ENCODE measurements around the gene CYS1.

The CYS1 gene

DNA sequence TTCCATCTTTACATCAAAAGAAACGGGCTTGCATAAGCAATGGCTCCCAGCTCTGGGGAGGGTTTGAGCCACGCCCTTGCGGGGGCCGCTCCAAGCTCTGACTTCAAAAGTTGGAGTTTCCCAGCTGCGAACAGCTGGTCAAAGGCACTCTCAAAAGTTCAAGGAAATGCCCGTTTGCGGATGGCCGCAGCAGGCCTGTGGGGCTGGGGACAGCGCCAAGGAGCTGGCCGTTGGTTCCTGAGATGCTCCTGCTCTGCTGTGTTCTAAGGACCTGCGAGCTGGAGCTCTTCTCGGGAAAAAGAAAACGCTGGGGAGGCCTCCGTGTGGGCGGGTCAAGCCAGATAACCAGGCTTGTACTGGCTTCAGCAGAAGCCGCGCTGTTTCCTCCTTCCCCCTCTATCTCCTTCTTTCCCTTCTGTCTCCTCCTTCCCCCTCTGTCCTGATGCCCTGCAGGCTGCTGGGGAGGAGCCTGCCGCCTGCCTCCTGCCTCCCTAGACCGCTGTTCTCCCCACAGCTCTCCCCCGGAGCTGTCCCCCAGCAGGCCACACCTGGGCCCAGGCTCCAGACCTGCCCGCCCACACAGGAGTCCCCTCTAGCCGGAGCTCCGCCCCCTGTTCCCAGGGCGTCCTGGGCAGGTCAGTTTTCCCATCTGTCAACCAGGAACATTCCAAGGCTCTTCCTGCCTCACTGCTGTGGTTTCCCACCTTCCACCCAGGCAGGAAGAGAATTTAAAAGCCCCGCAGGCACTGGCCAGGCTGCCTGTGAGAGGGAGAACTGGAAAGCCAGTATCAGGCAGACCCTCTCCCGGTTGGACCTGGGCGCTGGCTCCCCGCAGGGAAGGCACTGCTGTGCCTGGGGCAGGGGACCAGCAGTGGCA, 22.7 kb downstream of the CYS1 start:
- DNase-seq (ENCODE audit: insufficient read length, low spot score) (peak; percentile 77), FAIRE-seq (peak; percentile 20)
- TF ChIP-seq POLR2A (IDR thresholded peaks at IDR 0.05; ENCODE audit: low read depth, low read length): no peak

DNA sequence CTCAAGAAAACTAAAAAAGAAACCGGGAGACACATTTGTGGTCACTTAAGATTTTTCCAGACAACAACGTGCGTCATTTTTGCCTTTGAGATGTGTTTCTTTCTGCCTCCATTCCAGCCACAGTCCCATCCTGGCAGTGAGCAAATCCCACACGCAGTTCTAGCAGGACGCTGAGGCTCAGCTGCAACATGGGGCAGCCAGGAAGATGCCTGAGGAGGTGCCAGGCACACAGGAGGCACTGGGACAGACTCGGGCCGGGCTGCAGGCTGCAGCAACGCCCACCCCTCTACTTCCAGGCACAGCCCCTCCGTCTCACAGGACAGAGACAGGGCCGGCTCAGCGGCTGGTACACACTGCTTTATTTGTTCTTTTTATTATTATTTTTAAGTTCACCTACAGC, 23.8 kb downstream of the CYS1 start:
- no peak for TF ChIP-seq POLR2A (IDR thresholded peaks at IDR 0.05; ENCODE audit: low read depth, low read length)
- DNase-seq (ENCODE audit: insufficient read length, low spot score) (no peak), FAIRE-seq (no peak)

DNA sequence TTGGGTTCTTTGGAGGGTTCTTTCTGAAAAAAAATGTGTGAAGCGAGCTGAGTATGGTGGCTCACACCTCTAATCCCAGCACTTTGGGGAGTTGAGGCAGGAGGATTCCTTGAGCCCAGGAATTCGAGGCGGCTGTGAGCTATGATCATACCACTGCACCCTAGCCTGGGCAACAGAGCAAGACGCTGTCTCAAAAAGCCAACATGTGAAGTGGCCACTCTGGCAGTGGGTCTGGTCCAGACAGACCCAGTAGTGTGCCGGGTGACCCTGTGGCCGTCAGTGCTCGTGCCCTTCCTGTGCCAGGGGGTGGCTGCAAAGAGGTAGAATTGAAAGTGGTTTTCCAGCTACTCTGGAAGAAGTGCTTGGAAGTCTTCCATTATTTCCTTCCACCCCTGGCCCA, 25.2 kb downstream of the CYS1 start:
- no peak for TF ChIP-seq POLR2A (IDR thresholded peaks at IDR 0.05; ENCODE audit: low read depth, low read length)
- no peak for FAIRE-seq
- DNase-seq (ENCODE audit: insufficient read length, low spot score): no peak

DNA sequence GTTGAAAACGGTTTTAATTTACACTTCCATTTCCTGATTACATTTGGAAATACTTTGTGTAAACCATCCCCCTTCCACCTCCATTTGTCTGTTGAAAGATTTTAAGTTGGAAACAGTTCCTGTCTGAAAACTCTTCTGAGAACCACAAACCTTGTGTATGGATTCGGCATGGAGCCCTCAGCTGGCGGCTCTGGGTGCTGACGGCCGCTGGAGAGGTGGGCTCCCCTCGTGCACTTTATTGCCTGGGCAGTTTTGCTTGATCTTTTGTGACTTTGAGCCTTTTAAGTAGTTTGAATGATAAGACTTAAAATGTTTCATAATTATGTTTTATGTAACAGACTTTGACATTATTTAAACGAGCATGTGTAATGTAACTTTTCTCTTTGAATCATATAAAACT, 25.8 kb downstream of the CYS1 start:
- no peak for FAIRE-seq
- no peak for DNase-seq (ENCODE audit: insufficient read length, low spot score)

DNA sequence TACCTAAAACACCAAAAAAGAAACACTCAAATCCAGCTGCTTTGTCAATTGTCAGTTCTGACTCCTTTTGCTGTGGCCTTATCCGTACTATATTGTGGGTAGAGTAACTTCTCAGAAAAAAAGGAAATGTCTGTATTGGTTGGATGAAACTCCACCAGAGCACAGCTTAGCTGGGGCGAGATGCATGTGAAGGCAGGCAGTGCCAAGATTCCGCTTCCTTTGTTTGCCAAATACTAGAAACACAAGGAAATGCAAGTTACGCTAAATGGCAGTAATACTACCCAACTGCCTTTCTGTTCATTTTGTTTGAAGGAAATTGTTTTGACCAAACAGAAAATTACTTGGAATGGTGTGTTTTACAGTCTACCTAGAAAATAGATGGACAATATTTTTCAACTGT, 26.9 kb downstream of the CYS1 start:
- no peak for TF ChIP-seq POLR2A (IDR thresholded peaks at IDR 0.05; ENCODE audit: low read depth, low read length)
- FAIRE-seq: no peak
- no peak for DNase-seq (ENCODE audit: insufficient read length, low spot score)

More for the DNA sequence above, 25.8 kb downstream of the CYS1 start:
- no peak for TF ChIP-seq POLR2A (IDR thresholded peaks at IDR 0.05; ENCODE audit: low read depth, low read length)

DNA sequence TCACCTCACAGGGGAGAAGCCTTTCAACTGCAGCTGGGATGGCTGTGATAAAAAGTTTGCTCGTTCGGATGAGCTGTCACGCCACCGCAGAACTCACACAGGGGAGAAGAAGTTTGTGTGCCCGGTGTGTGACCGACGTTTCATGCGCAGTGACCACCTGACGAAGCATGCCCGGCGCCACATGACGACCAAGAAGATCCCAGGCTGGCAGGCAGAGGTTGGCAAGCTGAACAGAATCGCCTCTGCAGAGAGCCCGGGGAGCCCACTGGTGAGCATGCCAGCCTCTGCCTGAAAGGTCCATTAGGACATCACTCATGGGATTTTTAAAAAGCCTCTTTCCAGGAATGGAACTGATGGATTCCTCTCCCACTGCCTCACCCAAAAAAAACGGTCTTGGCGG, 28.0 kb downstream of the CYS1 start:
- FAIRE-seq (no peak), DNase-seq (ENCODE audit: insufficient read length, low spot score) (no peak)
- no peak for TF ChIP-seq POLR2A (IDR thresholded peaks at IDR 0.05; ENCODE audit: low read depth, low read length)

DNA sequence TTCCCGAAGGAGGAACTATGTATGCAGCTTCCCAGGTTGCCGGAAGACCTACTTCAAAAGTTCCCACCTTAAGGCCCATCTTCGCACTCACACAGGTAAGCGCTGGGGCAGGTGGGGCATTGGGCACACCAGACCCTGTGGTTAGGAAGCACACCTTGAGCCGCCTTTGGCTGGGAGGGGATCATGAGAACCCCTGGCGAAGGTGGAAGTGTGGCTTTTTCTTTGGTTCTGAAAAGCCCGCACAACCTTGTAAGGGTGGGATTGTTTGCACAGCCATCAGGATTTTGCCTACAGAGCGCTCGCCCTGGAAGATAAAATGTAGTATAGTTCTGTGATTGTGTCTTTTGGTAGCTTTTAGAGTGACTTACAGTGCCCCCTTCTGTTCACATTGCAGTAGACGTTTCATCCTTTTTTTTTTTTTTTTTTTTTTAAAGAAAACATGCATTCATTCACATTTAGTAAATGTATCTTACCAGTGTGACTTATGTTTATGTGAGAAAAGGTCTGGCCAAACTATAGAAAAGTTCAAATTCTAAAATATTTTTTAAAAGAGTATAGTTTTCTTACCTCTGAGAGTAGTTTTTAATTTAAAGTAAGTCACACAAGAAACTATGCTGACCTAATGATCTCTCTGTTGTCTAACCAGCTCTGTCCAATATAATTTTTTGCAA, 31.6 kb downstream of the CYS1 start:
- no peak for TF ChIP-seq POLR2A (IDR thresholded peaks at IDR 0.05; ENCODE audit: low read depth, low read length)
- no peak for FAIRE-seq
- peak; percentile 68 for DNase-seq (ENCODE audit: insufficient read length, low spot score)

DNA sequence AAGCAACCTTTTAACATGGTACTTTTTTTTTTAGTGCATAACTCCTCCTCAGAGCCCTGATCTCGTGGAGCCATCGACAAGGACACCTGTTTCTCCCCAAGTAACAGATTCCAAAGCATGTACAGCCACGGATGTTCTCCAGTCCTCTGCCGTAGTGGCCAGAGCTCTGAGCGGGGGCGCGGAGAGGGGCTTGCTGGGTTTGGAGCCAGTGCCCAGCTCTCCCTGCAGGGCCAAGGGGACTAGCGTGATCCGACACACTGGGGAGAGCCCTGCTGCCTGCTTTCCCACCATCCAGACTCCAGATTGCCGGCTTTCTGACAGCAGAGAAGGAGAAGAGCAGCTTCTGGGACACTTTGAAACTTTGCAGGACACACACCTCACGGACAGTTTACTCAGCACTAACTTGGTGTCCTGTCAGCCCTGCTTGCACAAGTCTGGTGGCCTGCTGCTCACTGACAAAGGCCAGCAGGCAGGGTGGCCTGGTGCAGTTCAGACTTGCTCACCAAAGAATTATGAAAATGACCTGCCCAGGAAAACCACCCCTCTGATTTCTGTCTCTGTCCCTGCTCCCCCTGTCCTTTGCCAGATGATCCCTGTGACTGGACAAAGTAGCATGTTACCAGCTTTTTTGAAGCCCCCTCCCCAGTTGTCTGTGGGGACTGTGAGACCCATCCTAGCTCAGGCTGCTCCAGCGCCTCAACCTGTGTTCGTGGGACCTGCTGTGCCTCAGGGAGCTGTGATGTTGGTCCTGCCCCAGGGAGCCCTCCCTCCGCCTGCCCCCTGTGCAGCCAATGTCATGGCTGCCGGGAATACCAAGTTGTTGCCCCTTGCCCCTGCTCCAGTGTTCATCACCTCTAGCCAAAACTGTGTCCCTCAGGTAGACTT, 32.4 kb downstream of the CYS1 start:
- no peak for TF ChIP-seq POLR2A (IDR thresholded peaks at IDR 0.05; ENCODE audit: low read depth, low read length)
- FAIRE-seq (no peak), DNase-seq (ENCODE audit: insufficient read length, low spot score) (no peak)

DNA sequence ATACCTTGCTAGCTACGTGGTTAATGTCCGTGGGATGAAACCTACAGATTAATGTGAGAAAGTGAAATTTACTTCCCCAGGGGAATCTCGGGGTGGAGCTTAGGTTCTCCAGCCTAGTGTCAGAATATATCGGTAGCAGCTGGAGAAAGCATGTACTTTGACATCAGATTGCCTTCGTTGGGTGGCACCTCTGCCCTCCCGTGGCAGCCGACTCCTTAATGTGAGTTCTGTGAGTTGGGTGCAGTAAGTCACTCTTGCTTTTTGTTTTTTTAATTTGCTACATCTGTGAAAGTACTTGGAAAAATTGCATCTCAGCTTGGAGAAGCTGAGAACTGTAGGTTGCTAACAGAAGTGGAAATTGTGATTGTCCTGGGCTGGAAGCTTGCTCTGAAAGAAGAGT, 33.3 kb downstream of the CYS1 start:
- TF ChIP-seq POLR2A (IDR thresholded peaks at IDR 0.05; ENCODE audit: low read depth, low read length): no peak
- no peak for DNase-seq (ENCODE audit: insufficient read length, low spot score)
- no peak for FAIRE-seq

DNA sequence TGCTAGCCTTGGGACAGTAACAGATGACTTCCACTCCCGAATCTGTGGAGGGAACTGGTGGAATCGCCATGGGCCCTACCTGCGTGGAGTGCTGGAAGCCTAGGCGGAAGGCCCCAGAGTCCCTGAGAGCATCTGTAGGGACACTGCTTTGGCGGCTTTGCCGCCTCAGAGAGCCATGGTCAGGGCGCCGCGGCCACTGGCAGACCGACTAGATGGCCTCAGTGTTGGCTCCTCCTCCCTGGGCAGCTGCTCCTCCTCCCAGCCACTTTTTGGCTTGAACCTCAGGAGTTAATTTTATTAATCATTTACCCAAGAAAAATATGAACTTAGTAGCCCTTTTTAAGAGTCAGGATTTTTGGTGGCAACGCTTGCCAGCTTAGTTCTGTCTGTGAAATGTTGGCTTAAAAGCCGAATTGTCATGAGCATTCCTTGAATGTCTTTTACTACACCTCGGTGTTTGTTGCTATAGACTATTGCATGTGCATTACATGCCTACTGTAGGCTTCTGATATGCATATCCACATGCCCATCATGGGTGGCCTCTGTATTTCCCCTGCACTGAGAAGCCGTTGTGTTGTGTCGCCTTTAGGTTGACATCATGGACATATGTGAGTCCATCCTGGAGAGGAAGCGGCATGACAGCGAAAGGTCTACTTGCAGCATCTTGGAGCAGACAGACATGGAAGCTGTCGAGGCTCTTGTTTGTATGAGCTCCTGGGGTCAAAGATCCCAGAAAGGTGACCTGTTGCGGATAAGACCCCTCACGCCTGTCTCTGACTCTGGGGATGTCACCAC, 34.5 kb downstream of the CYS1 start:
- FAIRE-seq (no peak), DNase-seq (ENCODE audit: insufficient read length, low spot score) (no peak)
- TF ChIP-seq POLR2A (IDR thresholded peaks at IDR 0.05; ENCODE audit: low read depth, low read length): no peak

DNA sequence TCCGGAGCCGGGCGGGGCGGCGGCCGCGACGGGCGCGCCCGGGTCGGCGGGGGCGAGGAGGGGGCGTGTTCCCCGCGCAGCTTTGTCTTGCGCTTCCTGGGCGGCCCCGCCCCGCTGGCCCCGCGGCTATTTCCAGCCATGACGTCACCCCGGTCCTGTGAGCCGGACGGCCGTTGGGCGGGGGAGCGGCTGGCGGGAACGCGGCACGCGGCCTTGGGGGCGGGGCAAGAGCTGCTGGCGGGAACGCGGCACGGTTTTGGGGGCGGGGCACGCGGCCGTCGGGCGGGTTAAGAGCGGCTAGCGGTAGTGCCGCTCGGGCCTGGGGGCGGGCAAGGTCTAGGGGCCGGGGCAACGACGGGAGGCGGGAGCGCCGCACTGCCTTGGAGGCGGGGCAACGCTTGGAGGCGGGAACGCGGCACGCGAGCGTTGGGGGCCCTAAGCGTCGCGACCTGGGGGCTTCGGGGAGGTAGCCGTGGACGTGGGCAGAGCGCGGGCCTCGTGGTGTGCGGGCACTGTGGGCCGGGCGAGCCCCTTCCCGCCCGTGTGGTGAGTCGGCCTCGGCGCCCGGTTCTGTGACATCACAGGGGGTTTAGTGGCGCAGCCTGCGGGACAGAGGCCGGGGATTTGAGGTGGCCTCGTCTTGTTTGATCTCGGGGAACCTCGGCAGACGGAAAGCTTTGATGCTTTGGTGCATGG, 36.2 kb downstream of the CYS1 start:
- DNase-seq (ENCODE audit: insufficient read length, low spot score) (peak; percentile 97), FAIRE-seq (no peak)
- no peak for TF ChIP-seq POLR2A (IDR thresholded peaks at IDR 0.05; ENCODE audit: low read depth, low read length)

DNA sequence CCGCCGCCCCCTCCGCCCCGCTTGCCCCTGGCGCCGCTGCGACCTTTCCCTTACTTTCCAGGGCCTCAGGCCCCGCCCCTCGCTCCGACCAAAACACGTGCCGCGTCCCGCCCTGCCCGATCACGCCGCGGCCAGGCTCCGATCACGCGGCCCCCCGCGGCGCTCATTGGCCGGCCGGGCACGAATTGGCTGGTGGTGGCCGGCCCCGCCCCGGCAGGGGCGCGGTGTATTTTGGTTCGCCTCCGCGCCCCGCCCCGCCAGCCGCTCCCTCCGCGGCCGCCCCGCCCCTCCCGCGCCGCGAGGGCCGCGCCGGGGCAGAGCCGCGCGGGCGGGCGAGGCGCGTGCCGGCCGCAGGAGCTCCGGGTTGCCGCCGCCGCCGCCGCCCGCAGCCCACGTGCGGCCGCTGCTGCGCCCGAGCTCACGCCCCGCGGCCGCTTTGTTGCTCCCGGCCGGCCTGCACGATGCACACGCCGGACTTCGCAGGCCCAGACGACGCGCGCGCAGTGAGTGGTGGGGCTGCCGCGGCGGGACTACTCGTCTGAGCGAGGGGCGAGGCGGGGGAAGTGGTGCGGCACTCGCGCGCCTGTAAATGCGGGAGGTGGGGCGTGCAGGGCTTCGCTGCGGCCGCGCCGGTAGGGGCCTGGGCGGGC, 36.8 kb downstream of the CYS1 start, which contains the start of gene KLF11:
Gene KLF11, plus strand, starts transcription at position 295 of the 650 bp plus-strand sequence. Its CDS starts 167 bp downstream, at position 462.
- DNase-seq (ENCODE audit: insufficient read length, low spot score) (peak; percentile 87), FAIRE-seq (no peak)

More for the DNA sequence above, 36.8 kb downstream of the CYS1 start, which contains the start of gene KLF11:
- peak; percentile 34; the same call in 1 of the 2 replicates for TF ChIP-seq POLR2A (IDR thresholded peaks at IDR 0.05; ENCODE audit: low read depth, low read length)
